ENCODE results near the gene MMD2.

Gene MMD2

GRCh38 chr7:4879396-4880081 is 79.4 kb downstream of the MMD2 start:
- TF ChIP-seq TAF1 (IDR thresholded peaks at IDR 0.05; ENCODE audit: borderline replicate concordance, insufficient read depth, low read length) (no peak), POLR2AphosphoS5 (IDR thresholded peaks at IDR 0.05; ENCODE audit: low read depth, low read length) (no peak), SIN3A (IDR thresholded peaks at IDR 0.05; ENCODE audit: borderline replicate concordance, insufficient read depth, low read length) (no peak), FOXP2 (optimal IDR thresholded peaks at IDR 0.05; ENCODE audit: borderline replicate concordance, extremely low read depth, extremely low read length, insufficient read depth) (no peak), REST (IDR thresholded peaks at IDR 0.05; ENCODE audit: insufficient read depth in 1 of 2, low read depth in 2 of 2, low read length in 2 of 2) (no peak)

- no peak for TF ChIP-seq REST (IDR thresholded peaks at IDR 0.05; ENCODE audit: insufficient read depth in 1 of 2, low read depth in 2 of 2, low read length in 2 of 2)
- no peak for TF ChIP-seq TAF1 (IDR thresholded peaks at IDR 0.05; ENCODE audit: borderline replicate concordance, insufficient read depth, low read length)
- no peak for TF ChIP-seq SIN3A (IDR thresholded peaks at IDR 0.05; ENCODE audit: borderline replicate concordance, insufficient read depth, low read length)
- TF ChIP-seq FOXP2 (optimal IDR thresholded peaks at IDR 0.05; ENCODE audit: borderline replicate concordance, extremely low read depth, extremely low read length, insufficient read depth), result no peak
- TF ChIP-seq POLR2AphosphoS5 (IDR thresholded peaks at IDR 0.05; ENCODE audit: low read depth, low read length), result no peak
Measured at GRCh38 chr7:4878336-4879335, 80.4 kb downstream of the MMD2 start.

GRCh38 chr7:4876586-4876985 is 82.4 kb downstream of the MMD2 start:
- TF ChIP-seq REST (IDR thresholded peaks at IDR 0.05; ENCODE audit: insufficient read depth in 1 of 2, low read depth in 2 of 2, low read length in 2 of 2), result no peak
- TF ChIP-seq FOXP2 (optimal IDR thresholded peaks at IDR 0.05; ENCODE audit: borderline replicate concordance, extremely low read depth, extremely low read length, insufficient read depth), result no peak
- TF ChIP-seq SIN3A (IDR thresholded peaks at IDR 0.05; ENCODE audit: borderline replicate concordance, insufficient read depth, low read length), result no peak
- TF ChIP-seq POLR2AphosphoS5 (IDR thresholded peaks at IDR 0.05; ENCODE audit: low read depth, low read length), result no peak
- TF ChIP-seq TAF1 (IDR thresholded peaks at IDR 0.05; ENCODE audit: borderline replicate concordance, insufficient read depth, low read length), result no peak

GRCh38 chr7:4875391-4875790 is 83.6 kb downstream of the MMD2 start:
- TF ChIP-seq TAF1 (IDR thresholded peaks at IDR 0.05; ENCODE audit: borderline replicate concordance, insufficient read depth, low read length) (no peak), REST (IDR thresholded peaks at IDR 0.05; ENCODE audit: insufficient read depth in 1 of 2, low read depth in 2 of 2, low read length in 2 of 2) (no peak), POLR2AphosphoS5 (IDR thresholded peaks at IDR 0.05; ENCODE audit: low read depth, low read length) (no peak), SIN3A (IDR thresholded peaks at IDR 0.05; ENCODE audit: borderline replicate concordance, insufficient read depth, low read length) (no peak), FOXP2 (optimal IDR thresholded peaks at IDR 0.05; ENCODE audit: borderline replicate concordance, extremely low read depth, extremely low read length, insufficient read depth) (no peak)
